Activated naive CD4-positive, alpha-beta T cell treated with Interleukin-2 at 50 U/mL for 16 hours (primary cell): ENCODE results near the gene RIOK2.

Source experiments
- DNase-seq: peaks from one replicate; pipeline ENCODE4 v3.0.0-alpha.2; 2020

The RIOK2 gene

DNA sequence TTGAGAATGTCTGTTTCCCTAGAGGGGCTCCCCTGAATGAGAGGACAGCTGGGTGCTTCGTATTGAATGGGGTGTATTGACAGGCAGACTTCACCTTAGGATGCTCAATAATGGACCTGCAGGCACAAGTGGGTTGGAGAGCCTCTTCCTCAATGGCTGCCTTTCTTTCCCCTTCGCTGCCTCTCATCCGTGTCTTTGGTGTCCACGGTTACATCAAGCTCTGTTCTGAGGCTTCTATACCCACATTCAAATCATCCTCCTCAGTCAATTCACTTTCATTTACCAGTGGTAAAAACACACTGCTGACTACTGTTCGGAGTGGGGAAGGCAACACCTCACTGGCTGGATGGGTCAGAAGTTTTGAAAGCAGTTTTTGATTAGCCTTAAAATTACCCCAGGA is 61.2 kb downstream of the RIOK2 start:
- no peak for DNase-seq

GRCh38 chr5:97120195-97120594 is 62.9 kb downstream of the RIOK2 start:
- no peak for DNase-seq

DNA sequence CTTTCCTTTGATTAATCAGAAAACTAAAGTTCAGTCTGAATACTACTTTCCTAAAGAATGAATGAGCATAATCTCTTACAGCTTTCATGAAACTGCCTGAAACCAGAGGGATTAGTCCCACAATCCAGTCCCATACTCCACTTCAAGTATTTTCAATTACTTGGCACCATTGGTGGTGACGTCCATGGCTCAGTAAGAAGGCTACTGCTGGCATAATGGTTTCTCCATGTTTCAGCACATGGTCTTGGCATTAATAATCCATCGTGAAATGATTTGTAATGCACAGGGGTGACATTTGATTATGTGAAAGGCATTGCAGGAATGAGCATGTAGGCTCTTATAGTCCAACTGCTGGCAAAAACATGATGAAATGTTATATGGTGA is 64.0 kb downstream of the RIOK2 start:
- DNase-seq: no peak

DNA sequence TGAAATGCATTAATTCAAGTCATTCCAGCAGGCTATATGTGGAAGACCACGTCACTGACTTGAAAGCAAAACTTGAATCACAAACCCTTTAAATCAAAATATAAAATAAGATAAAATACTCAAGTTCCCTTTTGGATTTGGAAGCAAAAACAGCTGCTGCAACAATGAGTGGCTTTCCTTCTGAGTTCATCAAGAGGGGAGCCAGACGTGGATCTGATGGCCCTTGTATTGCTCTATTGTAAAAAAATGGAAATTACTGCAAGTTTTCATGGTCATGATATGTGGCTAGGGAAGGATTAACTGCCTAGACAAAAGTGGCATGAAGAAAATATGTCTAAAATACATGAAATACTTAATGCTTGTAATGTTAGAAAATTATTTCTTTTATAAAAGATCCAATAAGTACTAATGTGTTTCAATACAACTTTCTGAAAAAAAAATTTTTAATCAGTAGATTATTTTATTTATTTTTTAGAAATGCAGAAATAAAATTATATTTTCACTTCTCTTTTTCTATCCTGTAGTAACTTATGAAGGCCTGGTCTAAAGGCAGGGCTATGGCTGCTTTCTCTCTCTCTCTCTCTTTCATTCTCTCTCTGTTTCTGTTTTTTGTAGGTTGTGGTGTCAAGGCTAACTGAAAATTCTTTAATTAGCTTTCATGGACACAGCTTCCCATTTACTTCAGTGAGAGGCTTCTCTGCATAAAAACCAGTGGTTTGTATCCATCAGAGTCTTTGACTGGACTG is 64.6 kb downstream of the RIOK2 start:
- DNase-seq: no peak

DNA sequence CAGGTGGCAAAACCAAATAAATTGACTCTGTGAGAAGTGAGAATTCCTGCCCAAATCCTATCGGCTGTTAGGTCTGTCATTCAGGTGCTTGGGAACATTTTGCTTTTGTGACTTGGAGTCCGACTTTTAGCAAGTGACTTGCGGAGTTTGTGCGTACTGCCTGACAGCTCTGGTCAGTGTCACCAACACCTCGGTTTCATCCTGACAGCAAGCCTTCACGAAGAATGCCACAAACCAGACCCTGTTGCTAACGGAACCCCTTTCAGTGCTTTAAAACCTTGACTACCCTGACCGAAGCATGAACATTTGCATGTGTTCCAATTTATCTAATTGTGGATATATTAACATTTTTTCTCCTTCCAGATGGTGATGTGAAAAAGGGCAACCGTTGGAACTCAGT is 67.1 kb downstream of the RIOK2 start:
- DNase-seq: no peak

DNA sequence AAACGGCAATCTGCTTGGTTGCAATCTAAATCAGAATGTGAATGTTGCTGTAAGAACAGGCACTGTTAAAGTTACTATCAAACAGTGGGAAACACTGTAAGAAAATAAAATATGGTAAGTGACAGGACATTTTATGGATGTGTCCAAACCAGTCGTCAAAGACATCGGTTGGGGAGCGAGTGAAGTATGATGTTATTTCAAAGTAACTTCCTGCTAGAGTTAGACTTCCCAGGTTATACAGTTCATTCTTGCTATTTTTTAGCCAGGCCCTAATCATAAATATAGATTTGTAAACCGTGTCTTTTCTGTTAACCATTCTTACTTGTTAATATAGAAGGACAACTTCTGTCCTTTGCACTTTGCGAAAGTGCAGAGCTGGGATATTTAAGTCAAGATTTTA is 70.8 kb downstream of the RIOK2 start:
- DNase-seq: no peak

DNA sequence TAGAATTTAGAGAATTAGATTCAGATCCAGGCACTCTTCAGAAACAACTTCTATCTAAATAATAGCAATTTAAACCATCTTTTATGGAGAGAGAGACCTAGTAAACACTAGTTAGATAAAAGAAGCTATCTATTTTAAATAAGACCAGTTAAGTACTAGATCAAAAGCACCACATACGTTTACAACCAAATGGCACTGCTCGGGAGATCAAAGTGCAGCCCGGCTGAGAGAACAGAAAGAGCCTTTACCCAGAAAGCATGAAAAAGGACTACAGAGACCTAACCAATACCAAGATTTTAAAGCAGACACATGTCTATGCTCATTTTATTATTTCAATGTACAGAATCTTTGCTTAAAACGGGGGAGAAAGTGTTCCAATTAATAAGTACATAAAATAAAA is 71.4 kb downstream of the RIOK2 start:
- no peak for DNase-seq

- DNase-seq: no peak
Measured at GRCh38 chr5:97111004-97111403, 72.0 kb downstream of the RIOK2 start.
